NCI-H82 (cell line): Measurements from ENCODE around the gene TLCD5.
A peak's percentile ranks its signal among the peaks of the same experiment; 100 is the strongest.

Source experiments
- DNase-seq: peaks from one replicate; lab custom pipeline; 2025; lab: John Stamatoyannopoulos, UW

TLCD5 gene

DNA sequence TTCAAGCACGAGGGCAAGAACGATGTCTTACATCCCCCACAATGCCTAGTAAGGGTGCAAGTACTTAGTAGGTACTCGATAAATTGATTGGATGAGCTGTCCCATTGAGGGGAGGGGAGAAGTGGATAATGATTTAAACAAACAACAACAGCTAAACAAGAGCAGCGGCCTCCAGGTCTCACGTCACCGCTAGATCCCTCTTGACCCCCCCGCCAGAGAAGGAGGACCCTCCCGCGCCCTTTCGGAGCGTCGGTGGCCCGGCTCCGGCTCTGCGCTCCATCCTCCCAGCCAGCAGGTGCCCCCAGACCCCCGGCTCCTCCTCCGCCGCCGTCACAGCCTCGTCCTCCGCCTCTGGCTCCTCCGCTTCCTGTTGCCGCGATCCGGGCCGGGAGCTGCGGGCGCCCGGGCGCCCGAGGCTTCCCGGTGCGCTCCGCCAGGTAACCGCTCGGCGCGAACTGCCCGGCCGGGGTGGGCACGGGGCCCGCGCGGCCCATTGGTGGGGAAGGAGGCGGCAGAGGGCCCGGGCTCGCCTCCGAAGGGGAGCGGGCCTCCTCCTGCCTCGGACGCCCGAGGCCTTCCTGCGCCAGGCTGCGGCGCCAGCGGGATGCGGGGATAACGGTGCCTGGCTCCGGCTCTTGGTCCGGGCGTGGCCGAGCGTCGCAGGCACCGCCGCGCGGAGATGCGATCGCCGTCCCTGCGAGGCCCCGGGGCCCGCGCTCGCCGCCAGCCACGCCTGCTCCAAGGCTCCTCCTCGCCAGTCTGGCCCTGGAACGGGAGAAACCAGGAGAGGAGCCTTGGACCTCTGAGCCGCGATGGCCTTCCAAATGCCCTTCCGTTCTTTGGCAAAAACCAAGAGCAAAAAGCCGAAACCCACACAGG is at the start of gene TLCD5:
TLCD5 (plus strand) TSS at position 368 of the 879 bp plus-strand sequence. CDS start 2,143 bp downstream, outside the sequence.
- peak; percentile 89 for DNase-seq

DNA sequence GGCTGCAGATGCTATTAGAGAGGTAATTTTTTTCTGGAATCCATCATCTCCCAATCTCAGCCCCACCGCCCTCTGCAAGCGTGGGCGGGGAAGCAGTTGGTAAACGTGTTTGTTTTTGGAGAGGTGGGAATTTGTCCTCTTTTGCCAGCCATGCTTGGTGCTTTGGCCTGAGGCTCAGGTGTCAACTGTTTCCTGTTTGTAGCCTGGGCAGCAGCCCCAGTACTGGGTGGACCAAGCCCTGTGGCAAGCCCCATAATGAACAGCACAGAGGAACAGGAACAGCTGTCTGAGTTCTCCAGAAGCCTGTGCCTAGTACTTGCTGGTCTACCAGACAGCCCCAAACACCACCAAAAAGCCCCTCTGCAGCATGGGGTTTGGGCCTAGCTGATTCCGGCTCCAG is 45.6 kb upstream of the TLCD5 start:
- no peak for DNase-seq

DNA sequence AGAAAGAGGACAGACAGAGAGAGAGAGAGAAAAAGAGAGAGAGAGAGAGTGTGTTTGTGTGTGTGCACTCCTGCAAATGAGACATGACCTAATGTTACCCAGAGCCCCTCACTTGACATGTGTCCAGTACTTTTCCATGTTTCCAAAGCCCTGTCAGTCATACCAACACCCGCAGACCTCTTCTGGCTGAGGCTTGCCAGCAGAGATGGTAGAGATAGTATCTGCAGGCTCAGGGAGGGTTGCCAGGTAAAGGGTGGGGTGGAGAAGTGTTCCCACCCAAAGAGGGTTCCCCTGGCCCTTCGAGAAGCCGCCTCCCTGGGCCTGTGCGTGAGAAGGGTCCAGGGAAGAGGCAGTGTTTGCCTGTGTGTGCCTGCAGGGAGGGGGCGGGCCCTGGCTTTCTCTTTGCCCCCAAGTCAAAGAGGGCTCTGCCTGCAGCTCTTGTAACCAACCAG is 44.5 kb upstream of the TLCD5 start:
- no peak for DNase-seq

DNA sequence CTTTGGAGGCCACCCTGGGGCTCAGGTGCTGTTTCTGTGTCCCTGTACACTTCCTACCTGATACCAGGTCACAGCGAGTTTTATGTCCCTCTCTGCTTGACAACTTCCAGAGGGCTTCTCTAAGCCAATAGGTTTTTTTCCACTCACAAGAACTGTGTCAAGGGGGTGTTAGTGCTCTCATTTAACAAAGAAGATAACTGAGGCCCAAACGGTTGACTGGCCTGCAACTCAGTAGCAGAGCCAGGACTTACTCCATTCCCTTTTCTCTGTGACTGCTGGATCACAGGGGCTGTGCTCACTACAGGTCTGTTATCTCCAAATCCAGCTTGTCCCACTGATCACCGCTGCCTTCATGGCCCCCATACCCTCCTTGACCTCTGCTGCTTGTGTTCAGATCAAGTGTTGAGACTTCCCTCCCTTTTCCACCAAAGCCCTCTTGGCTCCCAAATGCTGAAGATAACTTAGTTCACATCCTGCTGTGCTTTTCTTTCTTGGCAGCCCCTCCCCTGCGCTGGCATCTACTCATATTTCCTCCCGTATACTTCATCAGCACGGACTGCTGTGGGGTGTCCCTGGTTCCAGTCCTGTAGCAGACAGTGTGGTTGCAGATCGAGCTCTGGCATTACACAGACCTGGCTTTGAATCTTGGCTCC is 43.8 kb upstream of the TLCD5 start:
- DNase-seq = no peak

DNA sequence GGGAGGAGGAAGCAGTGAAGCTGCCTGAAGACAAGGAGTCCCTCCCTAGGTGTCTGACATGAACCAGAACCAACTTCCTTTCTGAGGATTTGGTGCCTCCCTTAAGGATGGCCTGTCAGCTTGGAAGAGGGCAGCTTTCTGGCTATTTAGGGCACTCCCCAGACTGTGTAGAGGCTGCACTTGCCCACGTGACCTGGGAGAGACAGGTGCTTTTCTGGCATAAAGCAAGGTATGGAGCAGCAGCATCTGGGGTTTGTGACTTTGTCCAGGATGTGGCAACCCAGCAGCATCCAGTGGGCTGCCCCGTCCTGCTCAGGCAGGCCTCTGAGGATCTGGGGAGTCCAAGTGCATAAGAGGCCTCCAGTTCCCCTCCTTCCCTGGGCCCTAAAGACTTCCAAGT is 42.0 kb upstream of the TLCD5 start:
- DNase-seq = no peak

DNA sequence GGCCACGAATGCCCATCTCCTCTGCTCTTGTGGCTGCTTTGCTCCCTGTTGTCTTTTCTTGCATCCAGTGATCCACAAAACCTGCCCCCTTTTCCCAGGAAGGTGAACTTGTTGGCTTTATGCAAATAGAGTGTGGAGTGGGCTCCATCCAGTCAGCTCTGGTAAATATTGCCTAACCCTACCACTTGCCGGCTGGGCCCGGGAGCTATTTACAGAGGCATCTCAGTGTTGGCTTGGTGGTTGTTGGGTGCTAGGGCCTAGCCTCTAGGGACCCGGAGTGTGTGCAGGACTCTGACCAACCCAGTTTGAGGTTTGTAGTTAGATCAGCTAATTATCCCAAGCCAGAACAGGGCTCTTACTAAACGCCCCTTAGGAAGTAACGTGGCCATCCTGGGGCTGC is 40.8 kb upstream of the TLCD5 start:
- DNase-seq = no peak

DNA sequence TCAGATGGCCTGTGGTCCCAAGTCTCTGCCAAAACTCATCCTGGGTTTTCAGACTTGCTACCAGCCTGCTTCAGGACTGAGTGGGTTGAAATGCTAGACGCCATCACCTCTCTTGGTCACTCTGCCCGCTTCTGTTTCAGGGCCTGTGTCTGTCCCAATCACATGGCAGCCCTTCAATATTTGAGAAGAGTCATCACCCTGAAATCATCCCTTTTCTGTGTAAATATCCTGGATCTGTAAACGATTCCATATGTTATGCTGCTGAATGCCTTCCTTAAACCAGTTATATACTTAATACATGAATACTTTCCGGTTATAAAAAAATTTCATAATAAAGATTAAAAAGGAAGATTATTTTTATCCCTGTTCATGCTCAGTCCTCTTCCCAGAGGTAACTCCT is 39.8 kb upstream of the TLCD5 start:
- no peak for DNase-seq

DNA sequence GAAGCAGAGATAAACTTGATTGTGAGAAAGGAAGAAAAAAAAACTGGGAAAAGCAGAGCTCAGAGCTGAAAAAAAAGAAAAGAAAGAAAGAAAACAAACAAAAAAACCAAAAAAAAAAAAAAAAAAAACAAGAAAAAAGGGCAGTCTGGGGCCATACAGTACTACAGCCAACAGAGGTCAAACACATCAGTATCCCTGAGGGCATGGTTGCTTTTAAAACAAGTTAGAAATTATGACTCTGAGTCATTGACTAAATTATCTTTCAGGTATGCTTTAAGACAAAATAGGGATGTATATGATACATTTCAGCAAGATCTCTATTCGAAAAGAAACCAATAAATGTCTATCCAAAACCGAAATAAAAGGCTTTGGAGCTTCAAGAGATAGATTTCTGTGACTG is 37.1 kb upstream of the TLCD5 start:
- no peak for DNase-seq

DNA sequence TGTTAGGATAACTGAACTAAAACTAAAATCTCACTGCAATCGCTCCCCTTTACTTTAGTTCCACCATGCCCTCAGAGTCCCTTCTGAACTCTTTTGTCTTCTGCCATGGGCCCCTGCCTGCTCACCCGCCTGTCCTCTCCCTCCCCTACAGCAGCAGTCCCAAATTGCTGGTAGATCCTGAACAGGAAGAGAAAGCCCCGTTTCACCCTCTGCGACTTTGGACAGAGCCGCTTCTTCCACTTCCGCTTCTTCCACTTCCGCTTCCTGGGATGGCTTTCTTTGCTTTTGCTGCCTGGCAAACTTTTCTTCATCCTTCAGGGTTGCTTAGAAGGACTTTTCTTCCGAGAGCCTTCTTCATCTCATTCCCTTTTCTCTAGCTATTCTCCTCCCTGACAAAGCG is 35.7 kb upstream of the TLCD5 start:
- no peak for DNase-seq

DNA sequence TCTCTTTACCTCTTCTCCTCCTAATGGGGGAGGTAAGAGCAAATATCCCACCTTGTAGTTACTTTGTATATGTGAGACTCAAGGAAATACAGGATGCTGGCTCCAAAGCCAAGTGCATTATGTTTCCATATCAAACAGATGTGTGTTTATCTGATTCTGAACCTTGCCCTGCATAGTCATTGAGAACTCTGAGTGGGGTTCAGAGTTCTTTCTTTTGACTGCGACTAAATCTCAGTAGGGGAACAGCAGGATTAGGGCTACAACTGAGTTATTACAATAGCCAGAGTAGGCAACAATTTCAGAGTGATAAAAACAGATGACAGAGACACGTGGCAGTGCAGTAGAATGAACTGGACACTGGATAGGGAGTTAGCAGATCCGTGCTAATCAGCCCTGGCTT is 34.1 kb upstream of the TLCD5 start:
- no peak for DNase-seq

DNA sequence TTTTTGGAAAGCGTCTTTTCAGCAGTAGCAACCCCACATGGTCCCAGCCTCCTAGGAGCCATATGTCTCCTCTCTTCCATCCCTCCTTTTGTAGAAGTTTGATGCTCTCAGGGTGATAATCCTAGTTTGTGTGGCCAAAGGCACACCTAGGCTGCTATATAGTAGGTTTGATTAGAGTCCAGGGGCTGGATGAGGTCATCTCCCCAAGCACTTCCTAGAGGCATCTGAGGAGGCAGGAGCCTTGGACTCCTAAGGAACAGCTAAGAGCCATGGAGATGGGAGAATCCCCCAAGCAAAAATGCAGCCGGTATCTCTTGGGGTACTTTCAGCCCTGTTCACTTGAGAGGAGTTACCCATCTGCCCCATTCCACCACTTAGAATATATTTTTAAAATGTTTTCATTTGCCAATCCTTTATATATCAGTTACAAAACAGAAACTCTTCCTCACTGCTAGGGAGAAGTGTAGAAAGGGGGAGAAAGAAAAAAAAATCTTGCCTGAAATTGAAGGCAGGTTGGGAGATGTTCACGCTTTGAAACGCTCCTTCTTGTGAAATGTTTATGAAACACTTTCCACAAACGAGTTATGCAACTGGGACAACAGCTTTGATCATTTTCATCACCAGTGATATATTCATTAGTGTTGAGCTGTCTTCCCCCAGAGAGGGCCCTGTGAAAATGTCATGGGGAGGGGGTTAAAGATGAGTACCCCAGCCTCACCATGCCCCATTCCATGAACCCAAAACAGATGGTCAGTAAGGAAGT is 31.9 kb upstream of the TLCD5 start:
- no peak for DNase-seq

DNA sequence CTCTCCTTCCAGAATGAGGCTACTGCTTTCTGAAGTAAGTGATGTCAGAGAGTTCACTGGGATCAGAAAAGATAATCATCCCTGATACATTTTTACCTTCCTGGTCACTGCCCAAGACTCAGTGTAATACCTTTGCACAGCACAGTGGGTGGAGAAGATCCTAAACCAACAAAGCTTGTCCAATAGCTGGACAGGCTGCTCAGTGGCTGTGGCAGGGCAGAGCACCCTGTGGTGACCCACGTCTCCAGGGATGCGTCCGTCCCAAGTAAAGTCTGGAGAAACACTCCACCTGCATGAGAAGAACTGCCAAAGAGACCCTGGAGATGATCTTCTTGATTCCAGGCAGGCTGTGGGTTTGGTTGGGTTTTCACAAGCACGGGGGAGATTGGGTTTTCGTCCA is 31.0 kb upstream of the TLCD5 start:
- no peak for DNase-seq

DNA sequence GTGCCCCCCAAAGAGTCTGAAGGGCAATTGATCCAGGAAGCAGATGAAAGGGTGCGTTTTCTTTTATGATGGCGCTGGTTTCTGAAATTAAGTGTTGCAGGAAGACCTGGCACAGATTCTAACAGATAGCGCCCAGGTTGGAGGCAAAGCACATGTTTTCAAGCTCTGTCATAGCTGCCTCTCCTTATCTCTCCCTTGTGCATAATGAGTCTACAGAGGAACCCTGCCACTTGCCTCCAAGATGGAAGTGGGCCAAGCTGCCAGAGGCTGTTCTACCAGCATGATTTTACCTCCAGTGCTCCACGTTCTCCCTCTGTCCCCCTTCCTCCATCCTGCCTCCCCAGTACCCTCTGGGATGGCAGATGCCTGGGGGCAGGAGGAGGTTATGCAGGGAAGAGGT is 30.0 kb upstream of the TLCD5 start:
- DNase-seq = no peak

DNA sequence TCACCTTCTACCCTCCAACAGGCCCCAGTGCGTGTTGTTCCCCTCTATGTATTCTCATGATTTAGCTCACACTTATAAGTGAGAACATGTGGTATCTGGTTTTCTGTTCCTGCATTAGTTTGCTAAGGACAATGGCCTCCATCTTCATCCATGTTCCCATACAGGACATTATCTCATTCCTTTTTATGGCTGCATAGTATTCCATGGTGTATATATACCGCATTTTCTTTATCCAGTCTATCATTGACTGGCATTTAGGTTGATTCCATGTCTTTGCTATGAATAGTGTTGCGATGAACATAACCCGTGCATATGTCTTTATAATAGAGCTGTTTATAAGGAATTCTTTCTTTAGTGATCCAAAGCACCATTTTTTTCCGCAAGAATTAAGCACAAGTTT is 28.5 kb upstream of the TLCD5 start:
- no peak for DNase-seq

DNA sequence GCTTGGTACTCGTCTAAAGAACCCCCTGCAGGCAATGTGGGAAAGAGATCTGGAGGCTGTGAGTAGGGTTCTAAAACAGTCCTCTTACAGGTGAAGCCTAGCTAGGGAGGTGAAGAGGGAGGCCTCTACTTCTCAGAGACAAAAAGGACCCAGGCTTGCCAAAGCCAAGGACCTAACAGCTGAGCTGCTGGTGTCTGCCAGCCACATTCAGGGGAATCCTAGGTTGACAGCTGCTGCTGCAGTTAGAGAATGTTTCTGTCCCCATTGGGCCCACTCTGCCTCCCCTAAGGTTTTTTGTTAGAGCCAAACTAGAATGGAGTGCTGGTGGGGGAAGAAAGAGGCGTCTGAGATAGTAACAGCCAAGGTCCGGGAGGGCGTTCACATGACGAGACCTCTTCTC is 26.6 kb upstream of the TLCD5 start:
- DNase-seq = no peak

DNA sequence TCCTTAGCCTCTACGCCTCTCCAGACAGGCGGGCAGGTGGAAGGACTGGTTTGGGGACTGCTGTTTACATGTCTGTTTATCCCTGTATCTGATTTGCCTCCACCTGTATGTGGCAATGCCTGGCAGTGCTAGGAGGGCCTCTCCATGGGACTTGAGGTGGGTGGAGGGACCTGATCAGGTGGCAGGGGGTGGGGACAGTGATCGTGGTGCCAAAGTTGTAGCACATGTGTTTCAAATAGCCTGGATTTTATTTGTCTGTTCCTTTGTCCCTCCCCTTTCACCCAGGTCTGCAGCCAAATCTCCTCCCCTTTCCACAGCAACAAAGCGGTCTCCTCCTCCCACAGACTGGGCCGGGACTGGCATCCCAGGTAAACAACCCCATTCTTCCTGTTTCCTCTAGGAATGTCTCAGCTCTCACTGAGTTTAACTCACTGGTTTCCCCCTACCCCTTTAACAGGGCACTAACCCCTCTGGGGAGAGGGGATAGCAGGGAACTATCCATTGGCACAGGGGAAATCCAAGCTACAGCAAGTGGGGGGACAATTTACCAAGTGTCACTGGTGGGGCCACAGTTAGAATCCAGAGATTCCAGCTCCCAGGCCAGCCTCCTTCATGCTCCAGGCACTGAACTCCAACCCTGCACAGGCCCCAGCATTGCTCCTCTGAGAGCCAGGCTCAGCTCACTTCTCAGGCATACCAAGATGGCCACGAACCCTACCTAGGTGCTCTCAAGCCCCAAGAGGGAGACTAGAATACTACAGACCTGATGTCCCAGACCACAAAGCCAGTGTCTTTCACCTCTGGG is 22.9 kb upstream of the TLCD5 start:
- DNase-seq = no peak

DNA sequence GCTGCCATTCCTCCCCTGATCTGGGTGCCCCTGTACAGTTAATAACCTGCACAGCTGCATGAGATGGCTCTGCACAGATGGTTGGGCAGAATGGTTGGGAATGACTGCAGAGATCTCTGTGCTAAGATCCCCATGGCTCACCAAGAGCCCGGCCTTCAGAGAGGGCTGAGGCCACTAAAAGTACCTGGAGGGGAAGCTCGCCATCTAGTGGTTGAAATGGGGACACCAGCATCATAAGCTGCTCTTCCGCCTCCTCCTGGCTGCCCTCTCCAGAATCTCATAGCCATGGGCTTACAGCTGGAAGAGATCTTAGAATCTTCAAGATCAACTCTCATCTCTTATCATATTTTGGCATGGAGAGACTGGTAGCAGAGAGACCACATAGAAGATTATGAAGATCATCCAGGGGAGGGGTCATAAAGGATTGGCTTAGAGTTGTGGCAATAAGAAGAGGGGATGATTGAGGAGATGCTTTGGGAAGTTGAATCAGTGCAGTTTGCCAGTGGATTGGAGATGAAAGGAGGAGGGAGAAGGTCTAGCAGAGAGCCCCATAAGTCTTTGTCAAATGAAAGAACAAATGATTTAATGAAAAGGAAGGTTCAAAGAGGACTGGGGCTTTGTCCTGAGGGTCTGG is 22.0 kb upstream of the TLCD5 start:
- peak; percentile 89 for DNase-seq

DNA sequence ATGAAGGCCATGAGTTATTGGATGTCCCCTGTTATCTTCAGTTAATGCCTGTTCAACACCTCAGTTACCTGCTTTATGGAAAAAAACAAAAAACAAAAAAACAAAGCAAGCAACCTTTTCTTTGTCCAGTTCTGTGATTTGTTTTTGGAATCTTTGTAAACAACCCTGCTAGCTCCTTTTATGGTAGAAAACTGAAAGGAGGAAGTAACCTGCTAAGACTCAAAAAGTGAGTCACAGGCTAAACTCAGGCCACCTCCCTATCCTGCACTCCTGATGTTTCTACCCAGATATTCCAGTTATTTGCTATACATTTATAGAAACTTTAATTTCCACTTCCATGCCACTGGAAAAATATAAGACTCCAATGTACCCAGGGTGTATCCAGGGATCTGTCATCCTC is 20.6 kb upstream of the TLCD5 start:
- no peak for DNase-seq

DNA sequence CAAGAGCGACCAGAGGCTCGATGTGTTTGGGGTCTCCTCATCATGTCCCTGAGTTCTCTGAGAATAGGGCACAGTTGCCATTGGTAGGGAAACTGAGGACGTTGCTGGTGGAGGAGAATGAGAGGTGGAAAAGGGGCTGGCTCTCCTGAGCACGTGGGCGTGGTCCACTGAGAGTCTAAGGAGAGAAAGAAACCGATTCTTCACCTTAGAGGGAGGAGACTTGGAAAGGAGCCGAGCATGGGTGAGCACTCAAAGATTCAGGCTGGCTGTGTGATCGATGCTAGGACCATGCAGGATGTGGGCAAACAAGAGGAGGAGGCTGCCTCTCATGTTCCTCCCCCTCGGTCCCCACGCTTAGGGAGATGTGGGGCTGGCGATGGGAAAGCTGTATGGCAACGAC is 19.8 kb upstream of the TLCD5 start:
- DNase-seq = no peak

DNA sequence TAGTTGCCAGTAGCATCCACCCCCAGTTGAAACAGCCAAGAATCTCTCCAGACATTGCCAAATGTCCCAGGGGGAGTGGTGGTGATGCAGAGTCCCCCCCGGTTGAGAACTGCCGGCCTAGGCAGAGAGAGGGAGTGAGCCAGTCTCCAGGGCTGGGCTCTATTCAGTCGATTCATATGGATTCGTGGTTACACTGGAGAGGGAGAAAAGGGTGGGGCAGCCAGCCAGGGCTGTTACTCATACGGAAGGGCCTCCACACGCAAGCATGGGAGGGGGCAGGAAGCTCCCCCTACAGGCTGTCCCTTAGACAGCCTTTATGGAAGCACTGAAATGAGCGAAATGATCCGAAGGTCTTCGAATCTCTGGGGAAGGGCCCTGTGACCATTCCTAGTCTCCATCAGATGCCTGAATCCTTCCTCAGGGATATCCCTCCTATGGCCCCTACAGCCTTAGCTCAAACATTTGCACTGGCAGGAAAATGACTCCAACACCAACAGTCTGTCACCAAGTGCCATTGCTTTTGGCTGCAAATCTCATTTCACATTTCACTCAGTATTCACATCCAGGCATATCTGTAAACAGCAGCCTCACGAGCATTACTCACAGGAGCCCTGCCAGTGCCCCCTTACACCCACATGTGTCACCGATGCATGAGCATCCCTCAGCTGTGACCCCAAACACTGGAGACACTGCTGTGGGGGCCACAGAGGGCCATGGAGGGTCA is 18.4 kb upstream of the TLCD5 start:
- no peak for DNase-seq

DNA sequence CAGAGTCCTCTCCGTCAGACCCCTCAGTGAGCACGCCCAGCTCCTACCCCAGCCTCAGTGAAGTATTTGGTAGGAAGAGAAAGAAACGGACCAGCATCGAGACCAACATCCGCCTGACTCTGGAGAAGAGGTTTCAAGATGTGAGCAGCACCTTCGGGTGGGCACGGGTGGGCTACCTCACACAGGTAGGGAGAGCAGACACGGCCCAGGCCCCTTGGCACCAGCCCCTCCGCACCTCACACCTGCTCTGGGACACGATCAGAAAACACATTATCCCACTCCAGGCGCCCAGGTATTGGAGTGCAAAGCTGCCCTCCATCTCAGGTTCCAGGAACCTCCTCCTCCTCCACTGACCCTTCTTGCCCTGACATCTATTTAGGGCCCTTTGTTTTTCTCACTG is 17.6 kb upstream of the TLCD5 start:
- no peak for DNase-seq
